HepG2 (cell line): ENCODE results near the gene NEURL3. TPM values are rescaled to one million over a fixed set of nuclear protein-coding genes. Genes with fewer than 3 reads are reported as not detected.

Experiments used
- FOXA1 ChIP-seq, 2 experiments: fragments of 450-650 bp in 1 of 2; sonication (generic) in 1 of 2; formaldehyde crosslinking in 1 of 2; IDR thresholded peaks; 2 replicates each; pipeline versions ENCODE4 v1.4.0 to v1.6.1; 2016 to 2020; ENCODE audit warnings: missing genetic modification reagents in 1 of 2
- FOXC1 ChIP-seq: sonication (generic); formaldehyde crosslinking; IDR thresholded peaks from 2 replicates; pipeline ENCODE4 v1.8.0; 2022; ENCODE audit warnings: mild to moderate bottlenecking, missing genetic modification reagents, borderline replicate concordance
- GFI1 ChIP-seq: sonication (generic); formaldehyde crosslinking; IDR thresholded peaks from 2 replicates; pipeline ENCODE4 v1.5.0; 2020; ENCODE audit warnings: missing genetic modification reagents, mild to moderate bottlenecking, borderline replicate concordance
- HDAC2 ChIP-seq: sonication (generic); formaldehyde crosslinking; IDR thresholded peaks from 2 replicates; pipeline ENCODE4 v1.4.0; 2020; ENCODE audit warnings: missing genetic modification reagents
- IRF9 ChIP-seq: sonication (generic); formaldehyde crosslinking; IDR thresholded peaks from 2 replicates; pipeline ENCODE4 v1.8.0; 2022; ENCODE audit warnings: missing genetic modification reagents, mild to moderate bottlenecking, borderline replicate concordance
- MEIS2 ChIP-seq: sonication (generic); formaldehyde crosslinking; IDR thresholded peaks from 2 replicates; pipeline ENCODE4 v1.9.0; 2021; ENCODE audit warnings: mild to moderate bottlenecking, missing genetic modification reagents
- POLR2AphosphoS5 ChIP-seq: IDR thresholded peaks from 2 replicates; pipeline ENCODE4 v1.6.1; 2012; ENCODE audit warnings: low read depth, low read length
- SALL2 ChIP-seq: sonication (generic); formaldehyde crosslinking; IDR thresholded peaks from 2 replicates; pipeline ENCODE4 v1.8.1; 2023; ENCODE audit warnings: mild to moderate bottlenecking, missing genetic modification reagents, inconsistent platforms
- STAG1 ChIP-seq: sonication (generic); formaldehyde crosslinking; IDR thresholded peaks from 2 replicates; pipeline ENCODE4 v1.4.0; 2020; ENCODE audit warnings: missing genetic modification reagents
- TBP ChIP-seq: sonication (generic); formaldehyde crosslinking; IDR thresholded peaks from 2 replicates; pipeline ENCODE4 v1.5.0; 2020; ENCODE audit warnings: missing genetic modification reagents
- THRA ChIP-seq: sonication (generic); formaldehyde crosslinking; IDR thresholded peaks from 2 replicates; pipeline ENCODE4 v1.4.0; 2020; ENCODE audit warnings: missing genetic modification reagents, borderline replicate concordance
- ZNF224 ChIP-seq: sonication (generic); formaldehyde crosslinking; IDR thresholded peaks from 2 replicates; pipeline ENCODE4 v1.5.0; 2020; ENCODE audit warnings: mild to moderate bottlenecking, missing genetic modification reagents
- ZNF318 ChIP-seq: sonication (generic); formaldehyde crosslinking; IDR thresholded peaks from 2 replicates; pipeline ENCODE4 v1.4.0; 2020; ENCODE audit warnings: mild to moderate bottlenecking, missing genetic modification reagents
- ZNF33A ChIP-seq: sonication (generic); formaldehyde crosslinking; IDR thresholded peaks from 2 replicates; pipeline ENCODE4 v1.5.1; 2020; ENCODE audit warnings: missing genetic modification reagents, mild to moderate bottlenecking, moderate library complexity, borderline replicate concordance
- ZNF580 ChIP-seq: IDR thresholded peaks from 2 replicates; pipeline ENCODE4 v1.6.1; 2016; ENCODE audit warnings: low read depth, borderline replicate concordance
- ZNF720 ChIP-seq: sonication (generic); formaldehyde crosslinking; IDR thresholded peaks from 2 replicates; pipeline ENCODE4 v1.4.0; 2020; ENCODE audit warnings: missing genetic modification reagents
- ZSCAN20 ChIP-seq: sonication (generic); formaldehyde crosslinking; IDR thresholded peaks from 2 replicates; pipeline ENCODE4 v1.4.0; 2020; ENCODE audit warnings: missing genetic modification reagents, mild to moderate bottlenecking, borderline replicate concordance
- ZSCAN9 ChIP-seq: IDR thresholded peaks from 2 replicates; pipeline ENCODE4 v1.6.1; 2016; ENCODE audit warnings: borderline replicate concordance
- polyA plus RNA-seq, 8 experiments: library from polyadenylated mRNA; depleted of rRNA in 3 of 8; stranded (reverse) in 7 of 8; unstranded in 1 of 8; fragments of >200 nt; fragmentation: Illumina TruSeq in 4 of 8; extraction: Trizol in 4 of 8; gene quantifications; 2 replicates each; pipeline versions ENCODE4 v1.2.1 to v1.2.3, GENCODE V29; 2011 to 2016; ENCODE audit warnings: low read depth in 4 of 8, missing spikeins in 1 of 8, mixed read lengths in 1 of 8; ENCODE audit not compliant: insufficient read depth in 1 of 8
- total RNA-seq, 5 experiments: library from RNA; depleted of rRNA; stranded (reverse); fragments of >200 nt; fragmentation: Illumina TruSeq; extraction: Trizol; gene quantifications; 2 replicates each; pipeline ENCODE4 v1.2.3, GENCODE V29; 2016; ENCODE audit warnings: low read depth in 1 of 5

Gene NEURL3
- total and polyA plus RNA-seq, 2 of the 13 experiments (the other 11 are each of a cell fraction or from before 2014, with no cell fraction given) = 0.16 to 1.2 TPM

- TF ChIP-seq SALL2 (CRISPR knock-in tag) (peak; percentile 97; the same call in 1 of the 2 replicates), ZNF33A (CRISPR knock-in tag) (no peak), ZNF224 (CRISPR knock-in tag) (0 out of 2 replicates have a peak, but pooled peaks have one; percentile 22), FOXC1 (CRISPR knock-in tag) (peak; percentile 78), IRF9 (CRISPR knock-in tag) (peak; percentile 97), ZNF318 (CRISPR knock-in tag) (no peak), GFI1 (CRISPR knock-in tag) (peak; percentile 91), ZNF720 (CRISPR knock-in tag) (no peak), TBP (CRISPR knock-in tag) (no peak), THRA (CRISPR knock-in tag) (peak; percentile 91), HDAC2 (peak; percentile 95), ZSCAN20 (CRISPR knock-in tag) (peak; percentile 81; the same call in 1 of the 2 replicates), POLR2AphosphoS5 (peak; percentile 75), STAG1 (CRISPR knock-in tag) (peak; percentile 96), ZNF580 (CRISPR knock-in tag) (peak; percentile 79; the same call in 1 of the 2 replicates), ZSCAN9 (CRISPR knock-in tag) (peak; percentile 70), FOXA1 (IDR thresholded peaks at IDR 0.05) (no peak), FOXA1 (CRISPR knock-in tag; IDR thresholded peaks at IDR 0.05) (peak; percentile 28; the same call in 1 of the 2 replicates), MEIS2 (peak; percentile 90)
These were observed 45.0 kb upstream of the NEURL3 start (continued) for GRCh38 chr2:96549967-96550786.
